ENCODE results near the gene ME2. TPM values are rescaled to one million over a fixed set of nuclear protein-coding genes. Genes with fewer than 3 reads are reported as not detected.

Gene ME2
- total RNA-seq, 4 donors from 2014 or later = 46.1 to 62.8 (median 55.0) TPM

DNA sequence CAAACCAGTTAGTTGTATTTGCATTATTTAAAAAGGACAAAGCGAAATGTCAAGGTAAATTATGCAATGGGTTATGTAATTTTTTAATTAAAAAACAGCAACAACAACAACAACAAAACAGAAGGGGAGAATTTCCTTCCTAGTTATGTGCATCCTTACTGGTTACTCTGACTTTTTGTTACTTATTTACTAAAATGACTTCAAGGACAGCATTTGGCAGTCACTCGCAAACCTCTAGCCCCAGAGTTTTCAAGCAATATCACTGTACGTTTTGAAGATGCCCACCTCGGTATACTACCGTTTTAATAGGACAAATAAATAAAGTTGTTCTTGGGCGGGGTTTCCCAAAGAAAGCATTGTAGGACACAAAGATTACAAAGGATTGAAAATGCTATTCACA is 34.4 kb upstream of the ME2 start:
- intact Hi-C loops (cut with DNase I) = no loop called here
- H3K27ac ChIP-seq (replicated peaks in 1 of 4) = no peak overlapping the region
- no peaks in the 10 kb centered on the region for H3K9me3 ChIP-seq
- 92% methylated on average over 6 of the region's 6 CpGs for WGBS
- no peak for DNase-seq (ENCODE audit: extremely low spot score)
- H3K36me3 ChIP-seq = no peaks in the 10 kb centered on the region
- no peak overlapping the region for H3K4me3 ChIP-seq
- TF ChIP-seq EP300 (IDR thresholded peaks at IDR 0.05) (no peak), POLR2A (IDR thresholded peaks at IDR 0.05; ENCODE audit: low read depth) (no peak), POLR2AphosphoS5 (IDR thresholded peaks at IDR 0.05) (no peak)
- TF ChIP-seq, protein P1, sequence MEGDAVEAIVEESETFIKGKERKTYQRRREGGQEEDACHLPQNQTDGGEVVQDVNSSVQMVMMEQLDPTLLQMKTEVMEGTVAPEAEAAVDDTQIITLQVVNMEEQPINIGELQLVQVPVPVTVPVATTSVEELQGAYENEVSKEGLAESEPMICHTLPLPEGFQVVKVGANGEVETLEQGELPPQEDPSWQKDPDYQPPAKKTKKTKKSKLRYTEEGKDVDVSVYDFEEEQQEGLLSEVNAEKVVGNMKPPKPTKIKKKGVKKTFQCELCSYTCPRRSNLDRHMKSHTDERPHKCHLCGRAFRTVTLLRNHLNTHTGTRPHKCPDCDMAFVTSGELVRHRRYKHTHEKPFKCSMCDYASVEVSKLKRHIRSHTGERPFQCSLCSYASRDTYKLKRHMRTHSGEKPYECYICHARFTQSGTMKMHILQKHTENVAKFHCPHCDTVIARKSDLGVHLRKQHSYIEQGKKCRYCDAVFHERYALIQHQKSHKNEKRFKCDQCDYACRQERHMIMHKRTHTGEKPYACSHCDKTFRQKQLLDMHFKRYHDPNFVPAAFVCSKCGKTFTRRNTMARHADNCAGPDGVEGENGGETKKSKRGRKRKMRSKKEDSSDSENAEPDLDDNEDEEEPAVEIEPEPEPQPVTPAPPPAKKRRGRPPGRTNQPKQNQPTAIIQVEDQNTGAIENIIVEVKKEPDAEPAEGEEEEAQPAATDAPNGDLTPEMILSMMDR (IDR thresholded peaks at IDR 0.05) = no peak
- no peaks in the 10 kb centered on the region for H3K27me3 ChIP-seq
- H3K4me1 ChIP-seq = peaks cover 0 to 17% (median 0%) of the 10 kb centered on the region in 4 donors

DNA sequence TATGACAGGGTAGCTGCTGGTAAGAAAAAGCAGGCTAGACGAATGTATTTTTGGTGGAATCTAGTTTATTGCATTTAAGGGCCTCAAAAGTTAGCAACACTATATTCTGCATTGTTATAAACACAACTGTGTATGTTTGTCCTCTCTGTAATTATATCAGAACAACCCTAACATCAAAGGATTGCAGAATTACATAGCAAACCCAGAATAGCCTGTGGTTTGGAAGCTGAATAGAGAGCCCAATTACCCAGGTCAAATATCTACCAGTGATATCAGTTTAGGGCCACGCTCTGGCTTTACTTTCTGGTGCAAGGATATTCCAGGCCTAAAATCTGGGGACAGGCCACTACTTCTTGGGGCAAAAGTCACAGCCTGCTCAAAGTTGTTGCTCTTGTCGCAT is 34.0 kb upstream of the ME2 start:
- Histone ChIP-seq H3K36me3 (no peaks in the 10 kb centered on the region), H3K9me3 (no peaks in the 10 kb centered on the region), H3K4me3 (no peak overlapping the region), H3K4me1 (peaks cover 0 to 17% (median 0%) of the 10 kb centered on the region in 4 donors), H3K27ac (replicated peaks in 1 of 4) (no peak overlapping the region), H3K27me3 (no peaks in the 10 kb centered on the region)
- DNase-seq (ENCODE audit: extremely low spot score) = no peak
- 100% methylated on average over 3 of the region's 3 CpGs for WGBS
- TF ChIP-seq POLR2A (IDR thresholded peaks at IDR 0.05; ENCODE audit: low read depth) (no peak), EP300 (IDR thresholded peaks at IDR 0.05) (no peak), POLR2AphosphoS5 (IDR thresholded peaks at IDR 0.05) (no peak)
- TF ChIP-seq, protein P1 (IDR thresholded peaks at IDR 0.05) = no peak
- intact Hi-C loops (cut with DNase I) = no loop called here

DNA sequence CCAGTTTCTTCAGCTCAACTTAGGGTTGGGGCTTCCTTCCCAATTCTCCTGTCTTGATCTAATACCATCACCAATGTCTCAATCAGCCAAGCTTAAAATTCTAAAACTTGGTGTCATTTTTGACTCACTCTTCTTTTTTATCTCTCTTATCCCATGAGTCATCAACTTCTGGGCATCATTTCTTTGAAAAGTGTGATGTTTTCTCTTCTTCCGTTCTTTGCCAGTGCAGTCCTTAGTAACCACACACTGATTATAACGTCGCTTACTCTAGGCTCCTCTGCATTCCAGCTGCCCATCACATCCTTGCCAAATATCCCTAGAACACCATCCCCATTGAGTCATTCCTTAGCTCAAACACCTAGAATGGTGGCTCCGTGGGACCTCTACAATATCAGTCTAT is 31.7 kb upstream of the ME2 start:
- no peaks in the 10 kb centered on the region for H3K36me3 ChIP-seq
- TF ChIP-seq POLR2AphosphoS5 (IDR thresholded peaks at IDR 0.05) = no peak
- TF ChIP-seq, protein P1 (IDR thresholded peaks at IDR 0.05) = no peak
- no peak for TF ChIP-seq POLR2A (IDR thresholded peaks at IDR 0.05; ENCODE audit: low read depth)
- intact Hi-C loops (cut with DNase I) = no loop called here
- peaks cover 0 to 17% (median 0%) of the 10 kb centered on the region in 4 donors for H3K4me1 ChIP-seq
- H3K27ac ChIP-seq (replicated peaks in 1 of 4) = no peak overlapping the region
- H3K4me3 ChIP-seq = no peak overlapping the region
- 87% methylated on average over 4 of the region's 4 CpGs for WGBS
- no peaks in the 10 kb centered on the region for H3K27me3 ChIP-seq
- no peaks in the 10 kb centered on the region for H3K9me3 ChIP-seq
- no peak for DNase-seq (ENCODE audit: extremely low spot score)

DNA sequence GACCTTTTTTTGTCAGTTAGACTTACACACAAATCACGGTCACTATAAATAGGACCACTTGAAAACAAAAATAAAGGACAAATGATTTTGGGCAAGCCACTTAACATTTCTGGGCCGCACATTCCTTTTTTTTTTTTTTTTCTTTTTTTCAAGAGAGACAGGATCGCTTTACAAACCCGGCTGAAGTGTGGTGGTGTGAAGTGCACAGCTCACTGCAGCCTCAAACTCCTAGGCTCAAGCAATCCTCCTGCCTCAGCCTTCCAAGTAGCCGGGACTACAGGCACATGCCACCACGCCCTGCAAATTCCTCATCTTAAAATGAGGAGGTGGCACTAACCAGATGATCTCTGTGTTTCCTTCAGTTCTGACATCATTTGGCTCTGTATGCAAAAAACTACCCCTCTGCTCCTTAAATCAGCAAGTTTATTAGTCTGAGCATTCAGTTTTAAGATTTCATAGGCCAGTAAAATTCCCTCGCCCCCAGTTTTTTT is 30.8 kb upstream of the ME2 start:
- H3K4me1 ChIP-seq = peaks cover 0 to 17% (median 0%) of the 10 kb centered on the region in 4 donors
- no peak overlapping the region for H3K27ac ChIP-seq (replicated peaks in 1 of 4)
- WGBS = 83% methylated on average over 7 of the region's 7 CpGs
- DNase-seq (ENCODE audit: extremely low spot score) = no peak
- H3K27me3 ChIP-seq = no peaks in the 10 kb centered on the region
- intact Hi-C loops (cut with DNase I) = no loop called here
- TF ChIP-seq EP300 (IDR thresholded peaks at IDR 0.05) = no peak
- TF ChIP-seq, protein P1 (IDR thresholded peaks at IDR 0.05) = no peak
- no peak for TF ChIP-seq POLR2AphosphoS5 (IDR thresholded peaks at IDR 0.05)
- no peak for TF ChIP-seq POLR2A (IDR thresholded peaks at IDR 0.05; ENCODE audit: low read depth)
- H3K4me3 ChIP-seq = no peak overlapping the region
- no peaks in the 10 kb centered on the region for H3K36me3 ChIP-seq
- no peaks in the 10 kb centered on the region for H3K9me3 ChIP-seq

DNA sequence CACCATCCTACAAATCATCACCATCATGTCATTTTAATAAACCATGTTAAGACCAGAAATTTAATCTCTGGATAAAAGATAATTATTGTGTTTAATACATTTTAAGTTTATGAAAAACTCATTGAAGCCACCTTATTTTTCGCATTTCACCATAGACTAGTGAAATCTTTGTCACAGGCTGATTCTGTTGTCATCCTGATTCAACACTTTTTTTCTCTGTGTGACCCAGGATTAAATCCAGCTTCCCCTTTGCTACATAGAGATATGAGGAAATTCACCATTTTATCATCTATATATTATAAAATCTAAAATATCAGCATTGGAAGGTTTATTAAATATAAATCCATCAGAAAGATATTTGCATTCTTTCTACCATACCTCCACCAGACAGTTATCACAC is 29.9 kb upstream of the ME2 start:
- Histone ChIP-seq H3K9me3 (no peaks in the 10 kb centered on the region), H3K4me3 (no peak overlapping the region), H3K27me3 (no peaks in the 10 kb centered on the region), H3K27ac (replicated peaks in 1 of 4) (no peak overlapping the region), H3K36me3 (no peaks in the 10 kb centered on the region), H3K4me1 (peaks cover 0 to 17% (median 0%) of the 10 kb centered on the region in 4 donors)
- intact Hi-C loops (cut with DNase I) = no loop called here
- no peak for DNase-seq (ENCODE audit: extremely low spot score)
- 93% methylated on average over 1 of the region's 1 CpG for WGBS
- TF ChIP-seq, protein P1 (IDR thresholded peaks at IDR 0.05) = no peak
- no peak for TF ChIP-seq POLR2AphosphoS5 (IDR thresholded peaks at IDR 0.05)
- no peak for TF ChIP-seq POLR2A (IDR thresholded peaks at IDR 0.05; ENCODE audit: low read depth)
- no peak for TF ChIP-seq EP300 (IDR thresholded peaks at IDR 0.05)
